ENCODE measurements around the gene SCYL1.
A peak's percentile ranks its signal among the peaks of the same experiment; 100 is the strongest.

Gene SCYL1

DNA sequence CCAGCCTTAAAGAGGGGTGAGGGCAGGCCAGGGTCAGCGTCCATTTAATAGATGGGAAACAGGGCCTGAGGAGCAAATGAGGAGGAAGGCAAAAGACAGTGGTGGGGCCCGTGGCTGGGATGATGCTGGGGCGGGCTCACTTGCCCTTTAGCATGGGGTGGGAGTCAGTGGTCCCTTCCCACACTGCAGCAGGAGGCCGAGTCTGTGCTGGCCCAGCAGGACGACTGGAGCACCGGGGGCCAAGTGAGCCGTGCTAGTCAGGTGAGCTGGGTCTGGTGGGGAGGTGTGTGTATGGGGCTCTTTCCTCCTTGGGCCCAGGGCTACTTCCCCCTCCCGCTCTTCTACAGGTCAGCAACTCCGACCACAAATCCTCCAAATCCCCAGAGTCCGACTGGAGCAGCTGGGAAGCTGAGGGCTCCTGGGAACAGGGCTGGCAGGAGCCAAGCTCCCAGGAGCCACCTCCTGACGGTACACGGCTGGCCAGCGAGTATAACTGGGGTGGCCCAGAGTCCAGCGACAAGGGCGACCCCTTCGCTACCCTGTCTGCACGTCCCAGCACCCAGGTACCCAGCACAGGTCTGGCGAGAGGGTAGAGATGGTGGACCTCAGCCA, 12.8 kb downstream of the SCYL1 start:
- DNase-seq = no peak

DNA sequence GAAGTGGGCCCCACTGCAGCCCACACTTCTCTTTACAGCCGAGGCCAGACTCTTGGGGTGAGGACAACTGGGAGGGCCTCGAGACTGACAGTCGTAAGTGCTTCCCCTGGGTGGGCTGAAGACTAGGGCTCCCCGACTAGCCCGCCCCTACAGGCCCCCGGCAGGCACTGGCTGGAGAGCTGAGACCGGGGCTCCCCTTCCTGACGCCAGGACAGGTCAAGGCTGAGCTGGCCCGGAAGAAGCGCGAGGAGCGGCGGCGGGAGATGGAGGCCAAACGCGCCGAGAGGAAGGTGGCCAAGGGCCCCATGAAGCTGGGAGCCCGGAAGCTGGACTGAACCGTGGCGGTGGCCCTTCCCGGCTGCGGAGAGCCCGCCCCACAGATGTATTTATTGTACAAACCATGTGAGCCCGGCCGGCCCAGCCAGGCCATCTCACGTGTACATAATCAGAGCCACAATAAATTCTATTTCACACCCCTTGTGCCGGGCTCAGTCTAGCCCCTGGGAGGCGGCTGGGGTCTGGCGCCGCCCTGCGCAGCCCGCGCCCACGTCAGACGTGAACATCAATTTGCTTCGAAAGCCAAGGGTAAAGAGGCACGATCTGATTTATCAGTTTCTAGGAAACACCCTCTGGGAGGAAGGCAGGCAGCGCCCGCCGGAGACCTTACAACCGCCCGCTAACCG, 13.5 kb downstream of the SCYL1 start:
- no peak for DNase-seq

DNA sequence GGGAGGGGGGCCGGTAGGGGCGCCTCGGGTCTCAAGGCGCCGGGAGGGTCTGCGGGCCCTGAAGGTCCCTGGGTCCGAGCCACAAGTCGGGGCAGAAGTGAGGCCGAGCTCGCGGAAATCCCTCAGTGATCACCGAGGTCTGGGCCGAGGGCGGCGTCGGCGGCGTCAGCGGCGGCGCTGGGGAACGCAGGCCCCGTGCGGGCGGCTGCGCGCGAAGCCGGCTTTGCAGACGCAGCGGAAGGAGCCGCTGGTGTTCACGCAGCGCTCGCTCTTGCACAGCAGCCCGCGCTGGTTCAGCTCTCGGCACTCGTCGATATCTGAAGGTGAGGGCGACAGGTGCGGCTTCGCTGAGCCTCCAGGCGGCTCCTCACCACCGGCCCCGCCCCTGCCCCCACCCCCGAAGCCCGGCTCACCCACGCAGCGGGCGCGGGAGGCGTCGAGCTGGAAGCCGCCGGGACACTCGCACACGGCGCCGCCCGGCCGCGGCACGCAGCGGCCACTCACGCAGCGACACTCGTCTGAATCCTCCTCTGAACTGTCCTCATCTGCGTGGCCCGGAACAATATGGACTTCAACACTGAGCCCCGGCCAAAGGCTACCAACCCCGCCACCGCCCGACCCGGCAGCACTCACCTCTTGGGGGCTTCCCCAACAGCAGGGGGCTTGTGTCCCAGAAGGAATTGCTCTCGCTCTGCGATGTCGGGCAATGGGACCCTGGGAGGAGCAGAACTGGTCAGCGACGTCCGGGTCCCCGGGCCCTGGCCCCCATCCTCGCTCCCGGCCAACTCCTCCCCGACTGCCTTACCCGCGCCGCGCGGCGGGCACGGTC, 14.2 kb downstream of the SCYL1 start:
- DNase-seq = no peak

DNA sequence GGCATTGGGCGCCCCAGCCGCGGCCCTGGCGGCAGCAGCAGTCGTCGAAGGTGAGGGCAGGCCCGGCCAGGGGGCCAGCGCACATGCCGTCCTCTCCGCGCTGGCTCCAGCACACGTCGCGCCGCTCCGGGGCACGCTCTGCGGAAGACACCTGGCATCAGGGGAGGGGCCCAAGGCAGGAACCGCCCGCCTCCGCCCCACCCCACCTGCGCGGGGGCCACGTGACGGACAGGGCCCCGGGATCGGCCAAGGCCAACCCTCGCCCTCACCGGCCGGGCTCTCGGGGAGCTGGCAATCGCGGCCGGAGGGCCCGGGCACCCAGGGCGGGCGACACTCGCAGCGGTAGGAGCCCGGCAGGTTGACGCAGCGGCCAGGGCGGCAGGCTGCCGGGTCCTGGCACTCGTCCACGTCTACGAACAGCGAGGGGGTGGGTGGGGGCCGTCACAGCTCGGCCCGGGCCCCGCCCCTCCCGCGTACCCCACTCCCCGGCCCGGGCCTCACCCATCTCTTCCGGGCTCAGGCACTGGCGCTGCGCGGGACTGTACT, 14.9 kb downstream of the SCYL1 start:
- peak; percentile 32 to 44 for DNase-seq

DNA sequence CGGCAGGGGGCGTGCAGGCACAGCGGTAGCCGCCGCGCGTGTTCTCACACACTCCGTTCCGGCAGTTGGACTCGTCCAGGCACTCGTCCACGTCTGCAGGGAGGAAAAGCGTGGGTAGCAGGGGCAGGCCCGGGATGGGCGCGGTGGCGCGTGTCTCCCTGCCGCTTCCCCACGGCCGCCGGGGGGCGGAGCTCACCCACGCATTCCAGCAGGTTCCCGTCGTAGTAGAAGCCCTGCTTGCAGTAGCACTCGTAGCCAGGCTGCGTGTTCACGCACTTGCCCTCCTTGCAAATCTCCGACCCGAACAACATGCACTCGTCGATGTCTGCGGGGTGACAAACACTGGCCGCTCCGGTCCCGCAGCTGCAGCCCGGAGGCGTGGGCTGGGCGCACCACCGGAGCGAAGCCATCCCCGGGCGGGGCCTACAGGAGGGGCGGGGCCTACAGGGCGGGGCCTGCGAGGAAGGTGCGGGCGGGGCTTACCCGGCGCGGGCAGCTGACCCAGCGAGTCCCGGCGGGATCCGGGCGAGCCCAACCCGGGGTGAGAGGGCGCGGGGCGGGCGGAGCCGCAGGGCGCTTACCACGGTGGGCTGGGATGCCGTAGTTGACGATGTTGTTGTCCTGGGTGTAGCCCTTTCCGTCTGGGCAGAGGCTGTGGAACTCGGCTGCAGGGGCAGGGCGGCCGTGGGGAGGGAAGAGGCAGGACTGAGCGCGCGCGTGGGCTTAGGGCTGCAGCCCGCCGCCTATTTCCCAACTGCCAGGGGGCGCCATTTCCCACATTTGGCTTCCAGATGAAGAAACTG, 15.6 kb downstream of the SCYL1 start:
- DNase-seq = peak; percentile 86 to 89

DNA sequence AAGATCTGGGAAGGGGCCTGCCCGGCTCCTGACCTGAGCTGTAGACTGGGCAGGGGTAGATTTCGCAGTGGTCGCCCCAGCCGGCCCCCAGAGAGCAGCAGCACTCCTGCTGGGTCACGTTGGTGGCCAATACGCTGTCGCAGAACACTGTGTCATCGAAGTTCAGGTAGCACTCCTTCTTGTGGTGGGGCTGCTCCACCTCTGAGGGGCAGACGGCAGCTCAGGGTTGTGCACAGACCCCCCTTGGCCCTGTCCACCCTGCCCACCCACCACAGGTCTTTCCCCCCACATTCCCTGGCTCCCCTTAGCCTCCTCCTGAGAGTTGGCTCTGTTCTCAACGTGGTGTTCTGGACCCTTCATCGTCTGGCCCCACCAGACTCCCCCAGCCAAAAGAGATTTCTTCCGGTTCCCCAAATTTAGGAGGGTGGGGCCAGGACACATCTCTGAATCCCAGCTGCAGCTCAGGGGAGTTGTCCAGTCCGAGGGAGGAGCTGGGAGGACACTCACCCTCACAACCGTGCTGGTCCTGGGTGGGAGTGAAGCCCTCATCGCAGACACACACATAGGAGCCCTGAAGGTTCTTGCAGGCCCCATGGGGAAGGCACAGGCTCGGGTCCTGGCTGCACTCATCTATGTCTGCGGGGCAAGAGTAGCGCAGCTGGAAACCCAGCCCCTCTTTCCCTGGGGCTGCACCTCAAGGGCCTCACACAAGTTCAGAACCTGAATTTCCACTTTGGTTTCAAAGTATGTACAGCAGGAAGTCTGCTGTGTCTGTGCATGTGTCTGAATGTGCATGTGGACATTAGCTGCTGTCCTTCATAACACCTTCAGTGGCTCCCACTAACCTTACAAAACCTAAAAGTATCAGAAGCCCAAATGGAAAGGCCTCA, 16.5 kb downstream of the SCYL1 start:
- no peak for DNase-seq

DNA sequence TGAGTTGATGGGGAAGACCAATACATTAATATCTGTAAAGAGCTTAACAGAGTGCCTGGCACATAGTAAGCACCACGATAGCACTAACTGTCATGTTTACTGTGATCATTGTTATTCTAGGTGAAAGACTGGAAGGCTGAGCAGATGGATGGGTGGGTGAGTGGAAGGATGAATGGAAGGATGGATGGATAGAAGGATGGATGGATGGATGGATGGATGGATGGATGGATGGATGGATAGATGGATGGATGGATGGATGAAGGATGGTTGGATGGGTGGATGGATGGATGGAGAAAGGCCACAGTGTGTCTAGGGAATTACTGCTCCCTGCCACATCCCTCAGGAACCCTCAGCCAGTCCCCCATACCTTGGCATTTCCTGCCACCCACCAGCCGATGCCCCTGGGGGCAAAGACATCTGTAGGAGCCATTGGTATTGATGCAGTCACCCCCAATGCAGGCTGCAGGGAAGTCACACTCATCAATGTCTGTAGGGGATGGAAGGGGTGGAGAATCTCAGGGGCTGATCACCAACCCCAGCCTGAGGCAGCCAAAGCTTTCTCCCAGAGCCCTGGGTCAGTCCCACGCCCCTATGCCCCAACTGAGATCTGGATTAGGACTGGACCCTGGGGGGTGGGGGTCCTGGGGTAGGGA, 18.0 kb downstream of the SCYL1 start:
- no peak for DNase-seq

DNA sequence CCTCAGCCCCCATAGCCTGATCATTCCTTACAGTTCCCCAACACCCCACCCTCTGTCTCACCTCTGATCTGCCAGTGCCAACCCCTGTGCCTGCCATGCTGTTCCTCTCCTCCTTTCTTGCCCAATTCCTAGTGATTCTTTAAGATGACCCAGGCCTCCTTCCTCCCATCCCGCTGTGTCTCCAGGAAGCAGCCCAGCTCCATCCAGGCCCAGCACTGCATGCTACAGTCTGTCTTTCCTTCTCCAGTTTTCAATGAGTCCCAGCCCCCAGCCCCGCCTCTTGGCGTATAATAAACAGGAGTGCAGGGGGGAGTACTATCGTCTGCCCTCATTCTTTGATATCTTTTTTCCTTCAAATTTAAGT, 21.0 kb downstream of the SCYL1 start:
- no peak for DNase-seq

DNA sequence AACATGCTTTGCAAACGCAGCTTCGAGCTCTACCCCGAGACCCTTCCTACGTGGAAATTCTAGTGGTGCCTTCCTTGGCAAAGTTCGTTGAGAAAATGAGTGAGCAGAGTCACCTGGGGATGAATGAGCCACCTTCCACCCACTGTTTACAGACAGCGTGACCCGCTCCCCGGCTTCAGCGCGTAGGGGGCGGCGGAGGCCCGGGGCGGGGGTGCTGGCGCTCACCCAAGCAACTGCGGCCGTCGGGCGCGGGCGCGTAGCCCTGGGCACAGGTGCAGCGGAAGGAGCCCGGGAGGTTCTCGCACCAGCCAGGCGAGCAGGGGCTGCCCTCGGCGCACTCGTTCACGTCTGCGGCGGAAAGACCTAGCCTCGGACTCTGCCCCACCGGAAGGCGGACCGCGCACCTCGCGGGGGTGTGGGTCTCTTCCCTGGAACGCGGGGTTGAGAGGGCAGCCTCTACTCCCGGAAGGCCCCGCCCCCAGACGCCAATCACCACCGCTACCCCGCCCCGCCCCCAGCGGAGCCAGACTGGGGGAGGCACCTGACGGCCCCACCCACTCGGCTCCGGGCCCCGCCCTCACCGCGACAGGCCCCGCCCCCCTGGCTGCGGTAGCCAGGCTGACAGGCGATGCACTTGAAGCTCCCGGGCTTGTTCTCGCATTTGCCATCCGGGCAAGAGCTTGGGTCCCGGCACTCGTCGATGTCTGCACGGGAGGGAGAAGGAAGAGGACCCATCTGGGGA, 21.5 kb downstream of the SCYL1 start:
- peak; percentile 99 for DNase-seq

DNA sequence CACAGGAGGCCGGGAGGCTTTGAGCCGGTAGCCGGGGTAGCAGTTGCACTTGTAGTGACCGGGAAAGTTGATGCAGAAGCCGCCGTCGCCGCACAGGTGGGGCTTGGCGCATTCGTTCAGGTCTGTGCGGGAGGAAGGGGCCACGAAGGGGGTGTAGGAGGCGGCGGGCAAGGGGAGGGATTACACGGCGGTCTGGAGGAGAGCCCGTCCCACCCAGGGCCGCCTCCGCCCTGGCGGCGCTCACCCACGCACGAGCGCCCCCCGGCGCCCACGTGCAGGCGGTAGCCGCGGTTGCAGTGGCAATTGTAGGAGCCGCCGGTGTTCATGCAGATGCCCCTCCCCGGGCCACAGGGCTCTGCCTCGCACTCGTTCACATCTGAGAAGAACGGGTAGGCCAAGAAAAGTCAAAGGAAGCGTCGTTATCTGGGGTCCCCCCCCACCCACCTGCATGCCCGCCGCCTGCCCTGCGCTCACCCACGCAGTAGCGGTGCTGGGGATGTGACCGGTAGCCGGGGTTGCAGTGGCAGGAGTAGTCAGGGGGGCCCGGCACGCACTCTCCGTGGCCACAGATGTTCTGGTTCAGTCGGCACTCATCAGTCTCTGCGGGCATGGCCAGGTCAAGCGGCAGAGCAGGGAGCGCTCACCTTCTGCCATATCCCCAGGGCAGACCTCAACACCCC, 22.7 kb downstream of the SCYL1 start:
- DNase-seq = no peak

DNA sequence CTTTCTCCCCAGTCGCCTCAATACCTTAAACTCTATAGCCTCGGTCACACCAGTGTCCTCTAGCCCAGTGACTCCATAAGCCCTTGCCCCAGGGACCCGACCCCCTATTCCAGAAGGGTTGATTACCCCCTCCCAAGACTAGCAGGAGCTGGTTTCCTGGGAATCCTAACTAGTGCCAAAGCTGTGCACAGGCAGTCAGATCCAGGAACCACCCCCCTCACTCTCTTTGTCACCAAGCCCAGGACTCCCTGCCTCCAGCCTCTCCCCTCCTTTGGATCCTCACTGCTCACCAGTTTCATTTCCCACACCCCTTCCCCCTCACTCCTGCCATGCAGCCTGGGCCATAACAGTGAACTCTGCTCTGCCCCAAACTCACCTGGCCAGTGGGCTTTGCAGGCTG, 23.5 kb downstream of the SCYL1 start:
- no peak for DNase-seq

DNA sequence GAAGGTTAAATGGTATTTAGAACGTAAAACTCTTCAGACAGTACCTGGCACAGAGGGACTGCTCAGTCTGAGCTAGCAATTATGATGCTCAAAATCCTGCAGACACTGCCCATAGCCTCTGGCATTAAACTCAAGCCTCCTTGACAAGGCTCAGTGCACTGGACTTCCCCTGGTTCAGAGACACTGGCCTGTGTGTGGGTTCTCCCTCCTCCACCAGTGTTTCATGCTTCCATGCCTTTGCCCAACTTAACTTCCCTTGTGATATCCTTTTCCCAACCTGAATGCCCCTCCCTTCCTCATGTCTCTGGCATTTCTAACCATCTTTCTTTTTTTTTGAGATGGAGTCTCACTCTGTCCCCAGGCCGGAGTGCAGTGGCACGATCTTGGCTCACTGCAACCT, 24.2 kb downstream of the SCYL1 start:
- DNase-seq = no peak

DNA sequence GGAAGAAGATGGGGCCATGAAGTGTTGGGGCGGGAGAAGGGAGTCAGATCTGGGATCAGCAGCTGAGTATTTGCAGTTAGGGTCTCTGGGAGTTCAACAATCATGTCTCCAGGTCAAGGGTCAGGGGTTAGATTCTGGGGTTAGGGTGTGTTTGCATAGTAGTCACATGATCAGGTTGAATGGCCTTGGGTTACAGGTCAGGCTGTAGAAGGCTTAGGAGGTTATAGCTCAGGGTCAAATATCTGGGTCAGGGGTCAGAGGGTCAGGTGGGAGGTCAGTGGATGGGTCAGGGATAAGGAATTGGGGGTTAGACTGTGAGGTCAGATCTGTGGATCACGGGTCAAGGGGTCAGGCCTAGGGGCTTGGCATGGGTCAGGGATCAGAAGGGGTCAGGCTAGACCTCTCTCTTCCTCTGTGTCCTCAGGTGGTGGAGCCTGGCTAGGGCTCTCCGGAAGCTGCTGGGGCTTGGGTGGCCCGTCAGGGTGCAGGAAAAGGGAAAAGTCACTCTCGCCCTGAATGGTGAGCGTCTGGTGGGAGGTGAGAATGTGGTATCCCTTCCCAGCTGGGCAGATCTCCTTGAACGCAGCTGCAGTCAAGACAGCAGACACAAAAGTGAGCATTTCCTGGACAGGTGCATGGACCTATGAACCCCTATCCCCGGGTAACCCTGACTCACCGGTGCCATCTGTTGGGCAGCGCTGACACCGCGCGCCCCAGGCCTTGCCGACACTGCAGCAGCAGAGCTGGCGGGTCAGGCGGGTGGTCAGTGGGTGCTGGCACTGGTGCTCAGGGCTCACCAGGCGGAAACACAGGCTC, 26.9 kb downstream of the SCYL1 start:
- DNase-seq = peak; percentile 56 to 71

DNA sequence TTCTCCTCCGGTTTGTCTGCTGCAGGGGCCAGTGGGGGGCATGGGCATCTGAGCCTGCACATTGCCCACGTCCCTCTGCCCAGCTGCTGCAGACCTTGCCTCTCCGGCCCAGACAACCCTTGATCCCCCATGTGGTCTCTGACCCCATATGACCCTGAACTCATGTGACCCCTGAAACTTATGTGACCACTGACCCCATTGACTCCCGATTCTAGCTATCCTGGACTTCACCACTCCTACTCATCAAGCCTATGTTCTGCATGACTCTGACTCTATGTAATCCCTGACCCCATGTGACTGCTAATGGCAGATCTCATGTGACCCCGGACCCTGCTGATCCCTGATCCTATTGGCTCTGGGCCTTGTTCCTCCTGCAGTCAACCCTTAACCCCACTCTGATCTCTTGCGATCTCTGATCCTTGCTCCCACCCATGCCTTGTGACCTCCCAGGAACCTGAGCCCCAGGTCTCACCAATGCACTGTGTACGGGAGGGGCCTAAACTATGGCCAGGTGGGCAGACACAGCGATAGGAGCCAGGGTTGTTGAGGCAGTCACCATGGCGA, 27.6 kb downstream of the SCYL1 start:
- DNase-seq = no peak

DNA sequence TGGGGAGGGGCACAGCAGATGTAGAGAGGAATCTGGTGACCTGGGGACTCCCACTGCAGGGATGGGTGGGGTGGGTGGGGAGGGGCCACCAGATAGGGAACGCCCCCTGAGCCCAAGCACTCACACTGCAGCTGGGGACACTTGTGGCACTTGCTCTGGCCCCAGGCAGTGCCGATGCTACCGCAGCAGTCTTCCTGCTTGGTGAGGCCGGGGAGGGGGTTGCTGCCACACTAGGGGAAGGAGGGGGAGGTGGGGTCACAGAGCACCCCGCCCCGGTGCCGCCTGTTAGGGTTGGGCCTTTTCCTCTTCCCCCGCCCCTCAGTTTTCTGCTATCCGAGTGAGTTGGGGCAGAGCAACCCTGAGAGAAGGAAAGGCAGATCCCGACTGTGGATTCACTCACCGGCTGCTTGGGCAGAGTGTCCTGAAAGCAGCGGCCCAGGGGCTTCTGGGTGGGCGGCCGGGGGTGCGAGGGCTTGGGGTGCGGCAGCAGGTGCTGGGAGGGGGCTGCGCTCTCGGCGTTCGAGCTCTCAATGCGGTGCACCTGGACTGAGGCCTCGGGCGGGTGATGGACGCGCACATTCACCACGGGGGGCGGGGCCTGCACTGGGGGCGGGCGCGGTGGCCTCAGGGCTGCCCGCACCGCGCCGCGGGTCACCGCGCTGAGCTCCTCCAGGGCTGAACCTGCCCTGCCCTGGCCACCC, 28.6 kb downstream of the SCYL1 start:
- DNase-seq = peak; percentile 62 to 68

DNA sequence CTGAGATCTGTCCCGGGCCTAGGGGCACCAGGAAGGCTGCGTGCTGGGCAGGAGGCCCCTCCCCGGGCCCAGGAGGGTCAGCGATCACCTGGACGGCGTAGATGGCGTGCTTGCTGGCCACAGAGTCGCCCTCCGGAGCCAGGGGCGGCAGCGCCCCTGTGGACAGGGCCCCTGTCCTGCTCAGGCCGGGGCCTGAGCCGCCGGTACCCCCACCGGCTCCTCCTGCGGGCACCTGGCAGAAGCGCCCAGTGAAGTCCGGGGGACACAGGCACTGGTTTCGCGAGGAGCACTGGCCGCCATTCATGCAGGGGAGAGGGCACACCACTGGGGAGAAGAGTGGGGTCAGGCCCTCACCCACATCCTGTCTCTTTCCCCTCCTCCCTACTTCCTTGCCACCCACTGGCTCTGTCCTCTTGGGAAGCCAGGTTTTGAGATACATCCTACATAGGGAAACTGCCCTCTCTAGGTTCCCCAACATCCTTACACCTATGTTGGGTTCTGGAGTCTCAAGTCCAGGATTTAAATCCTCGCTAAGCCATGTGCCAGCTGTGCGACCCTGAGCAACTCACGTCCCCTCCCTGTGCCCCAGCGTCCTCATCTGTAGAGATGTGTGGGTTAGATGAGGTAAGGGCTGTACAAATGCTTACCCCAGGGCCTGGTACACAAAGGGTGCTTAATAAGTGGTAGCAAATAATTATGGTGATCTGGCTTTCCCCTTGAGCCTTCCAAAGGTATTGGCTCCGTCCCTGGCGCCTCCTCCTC, 29.4 kb downstream of the SCYL1 start:
- DNase-seq = no peak

DNA sequence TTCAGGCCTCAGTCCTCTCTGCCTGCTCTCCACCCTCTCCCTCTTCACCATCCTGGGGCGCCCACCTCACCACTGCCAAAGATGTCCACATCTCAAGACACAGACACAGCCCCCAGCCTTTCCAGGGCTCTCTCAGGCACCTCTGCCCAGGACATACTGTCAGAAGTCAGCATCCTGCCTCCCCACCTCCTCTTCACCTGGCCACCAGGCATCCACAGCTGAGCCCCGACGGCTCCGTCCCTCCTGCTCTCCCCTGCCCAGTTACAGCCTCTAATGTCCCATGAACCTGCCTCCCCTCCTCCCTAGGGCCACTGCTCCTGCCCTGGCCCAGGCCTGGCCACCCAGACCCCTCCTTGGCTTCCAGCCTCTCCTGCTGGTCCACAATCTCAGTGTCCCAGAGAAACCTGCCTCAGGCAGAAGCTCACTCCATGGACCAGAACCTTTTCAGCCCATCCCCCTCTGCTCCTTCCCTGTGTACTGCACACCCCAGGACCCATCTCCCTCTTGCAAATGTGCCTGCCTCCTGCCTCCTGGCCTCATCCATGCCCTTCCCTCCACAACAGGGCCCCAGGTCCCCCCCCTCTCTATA, 30.1 kb downstream of the SCYL1 start:
- no peak for DNase-seq
